Activated CD8-positive, alpha-beta memory T cell treated with anti-CD3 and anti-CD28 coated beads, Interleukin-2, amount 50 U/mL, for 24 hours (primary cell): ENCODE measurements around the gene SLC25A11.
A peak's percentile ranks its signal among the peaks of the same experiment; 100 is the strongest.

ENCODE experiments used
- DNase-seq: peaks from one replicate; pipeline ENCODE4 v3.0.0-alpha.2; 2020; ENCODE audit errors: extremely low read depth

Gene SLC25A11

GRCh38 chr17:4966844-4967538, 27.1 kb upstream of the SLC25A11 start:
- DNase-seq: peak; percentile 93

GRCh38 chr17:4965311-4965986, 25.6 kb upstream of the SLC25A11 start:
- DNase-seq: no peak

DNA sequence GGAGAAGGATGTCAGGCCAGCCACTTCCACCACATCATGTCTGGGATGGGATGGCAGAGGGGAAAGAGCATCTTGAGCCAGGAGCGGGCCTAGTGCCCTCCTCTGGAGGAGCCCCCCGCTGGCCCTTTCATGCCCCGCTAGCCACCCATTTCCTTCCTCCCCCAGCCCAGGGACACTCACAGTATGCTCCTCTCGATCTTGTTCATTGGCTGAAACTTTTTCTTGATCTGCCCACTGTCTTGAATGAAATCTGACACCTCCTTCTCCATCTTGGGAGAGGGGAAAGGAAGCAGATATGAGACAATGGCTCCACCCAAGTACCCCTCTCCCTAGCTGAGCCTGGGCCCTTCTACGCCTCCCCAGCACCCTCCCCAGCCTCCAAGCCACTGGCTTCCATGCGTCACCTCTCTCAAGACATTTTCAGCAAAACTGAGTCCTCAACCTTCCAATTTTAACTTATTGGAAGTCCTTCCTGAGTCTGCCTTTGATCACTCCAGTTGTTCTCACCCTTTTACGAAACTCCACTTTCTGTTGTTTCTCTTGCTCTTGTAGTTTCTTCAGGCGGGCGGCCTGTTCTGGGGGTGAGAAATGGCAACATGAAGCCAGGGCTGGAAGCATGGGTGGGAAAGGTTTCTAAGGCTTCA, 20.6 kb upstream of the SLC25A11 start:
- DNase-seq: no peak

DNA sequence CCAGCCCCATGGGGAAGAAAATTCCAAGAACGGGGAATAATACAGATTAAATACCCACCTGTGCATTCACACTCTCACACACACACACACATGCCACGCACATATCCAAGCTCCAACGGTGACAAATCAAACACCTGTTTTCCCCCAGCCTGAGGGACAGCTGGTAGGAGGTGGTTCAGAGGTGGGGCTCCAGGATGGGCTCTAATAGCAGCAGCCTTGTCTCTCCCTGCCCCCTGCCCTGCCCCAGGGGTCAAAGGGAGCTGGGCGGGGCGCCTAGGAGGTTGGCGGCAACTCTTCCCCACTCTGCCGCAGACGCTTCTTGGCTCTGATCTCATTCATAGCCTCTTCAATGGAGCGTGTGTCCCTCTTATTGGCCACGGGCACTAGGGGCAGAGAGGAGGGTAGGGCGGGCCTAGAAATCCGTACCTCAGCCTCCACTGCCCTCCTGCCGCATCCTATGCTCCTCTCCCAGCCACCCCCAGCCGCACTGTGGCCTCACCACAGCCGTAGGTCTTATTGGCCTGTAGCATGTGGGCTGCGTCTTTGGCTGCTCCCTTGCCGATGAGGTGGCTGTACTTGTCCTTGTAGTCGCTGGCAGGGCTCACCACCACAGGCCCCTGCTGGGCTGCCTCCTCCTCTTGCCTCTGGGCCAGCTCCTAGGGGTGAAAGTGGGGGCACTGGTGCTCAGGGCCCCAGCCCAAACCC, 19.6 kb upstream of the SLC25A11 start:
- no peak for DNase-seq

DNA sequence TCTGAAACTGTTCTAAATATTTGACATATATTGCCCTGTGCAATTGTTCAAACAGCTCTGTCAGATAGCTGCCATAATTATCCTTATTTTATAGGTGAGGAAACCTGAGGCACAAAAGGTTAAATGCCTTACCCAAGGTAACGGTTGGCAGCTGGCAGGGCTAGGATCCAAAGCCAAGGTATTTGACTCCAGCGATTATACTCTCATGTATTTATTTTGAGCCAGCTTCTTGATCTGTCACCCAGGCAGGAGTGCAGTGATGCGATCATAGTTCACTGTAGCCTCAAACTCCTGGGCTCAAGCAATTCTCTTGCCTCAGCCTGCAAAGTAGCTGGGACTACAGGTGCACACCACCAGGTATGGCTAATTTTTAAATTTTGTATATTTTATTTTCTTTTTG, 18.3 kb upstream of the SLC25A11 start:
- no peak for DNase-seq

GRCh38 chr17:4956493-4957061, 16.7 kb upstream of the SLC25A11 start:
- no peak for DNase-seq

DNA sequence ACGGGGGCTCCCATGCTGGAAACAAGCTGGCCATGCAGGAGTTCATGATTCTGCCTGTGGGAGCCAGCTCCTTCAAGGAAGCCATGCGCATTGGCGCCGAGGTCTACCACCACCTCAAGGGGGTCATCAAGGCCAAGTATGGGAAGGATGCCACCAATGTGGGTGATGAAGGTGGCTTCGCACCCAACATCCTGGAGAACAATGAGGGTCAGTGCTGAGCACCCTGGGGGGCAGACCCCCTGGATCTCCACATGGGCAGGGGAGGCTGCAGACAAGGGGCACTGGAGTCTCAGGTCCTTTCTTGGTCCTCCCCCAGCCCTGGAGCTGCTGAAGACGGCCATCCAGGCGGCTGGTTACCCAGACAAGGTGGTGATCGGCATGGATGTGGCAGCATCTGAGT, 15.2 kb upstream of the SLC25A11 start:
- no peak for DNase-seq

DNA sequence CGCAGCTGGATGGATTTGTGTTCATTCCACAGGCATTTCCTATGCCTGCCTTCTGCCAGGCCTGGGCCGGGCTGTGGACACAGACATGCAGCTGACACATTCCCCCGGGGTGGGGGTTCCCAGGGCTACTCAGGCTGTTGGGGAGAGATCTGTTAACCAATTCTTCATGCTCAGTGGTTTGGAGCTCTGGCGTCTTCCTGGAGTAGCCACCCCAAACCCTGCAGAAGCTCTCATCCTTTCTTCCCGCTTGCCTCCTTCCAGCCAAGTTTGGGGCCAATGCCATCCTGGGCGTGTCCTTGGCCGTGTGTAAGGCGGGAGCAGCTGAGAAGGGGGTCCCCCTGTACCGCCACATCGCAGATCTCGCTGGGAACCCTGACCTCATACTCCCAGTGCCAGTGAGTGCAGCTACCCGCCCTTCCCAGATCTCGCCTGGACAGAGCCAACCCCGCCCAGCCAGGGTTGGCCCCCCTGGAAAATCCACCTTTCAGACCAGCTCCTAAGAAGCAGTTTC, 13.7 kb upstream of the SLC25A11 start:
- DNase-seq: no peak

DNA sequence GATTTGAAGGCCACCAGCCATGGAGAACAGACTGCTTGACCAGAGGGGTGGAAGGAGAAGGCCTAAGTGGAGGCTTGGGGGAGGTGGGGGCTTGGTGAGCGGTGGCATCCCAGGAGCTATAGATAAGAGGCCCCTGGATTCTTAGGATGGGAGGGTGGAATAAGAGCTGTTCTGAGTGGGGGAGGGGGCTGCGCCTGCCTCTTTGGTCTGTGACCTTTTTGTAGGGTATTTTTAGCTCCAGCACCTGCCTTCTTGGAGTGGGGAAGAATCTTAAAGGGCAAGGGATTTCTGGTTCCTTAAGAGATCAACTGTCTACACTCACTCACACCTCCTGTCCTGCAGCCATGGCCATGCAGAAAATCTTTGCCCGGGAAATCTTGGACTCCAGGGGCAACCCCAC, 11.6 kb upstream of the SLC25A11 start:
- no peak for DNase-seq

DNA sequence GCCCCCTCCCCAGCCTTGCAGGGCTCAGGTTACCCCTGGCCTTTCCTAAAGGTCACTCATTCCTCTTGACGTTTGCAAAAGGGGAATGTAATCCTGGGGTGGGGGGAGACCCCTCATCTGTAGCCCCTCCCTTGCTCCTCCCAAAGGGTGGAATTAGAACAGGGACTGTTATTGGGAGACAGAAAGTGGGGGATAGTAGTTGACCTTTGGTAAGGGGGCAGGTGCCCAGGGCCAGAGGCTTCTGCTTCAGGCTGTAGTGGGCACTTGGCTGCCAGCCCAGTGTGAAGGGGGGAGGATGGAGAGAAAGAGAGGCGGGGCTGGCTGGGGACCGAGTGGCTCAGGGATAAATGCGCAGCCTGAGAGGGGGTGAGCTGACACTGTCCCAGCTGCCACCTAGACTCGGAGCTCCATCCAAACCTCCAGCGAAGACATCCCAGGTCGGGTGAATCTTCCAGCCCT, 10.9 kb upstream of the SLC25A11 start, which contains the start of gene ENO3:
ENO3 (plus strand) TSS at position 374 of the 459 bp plus-strand sequence. CDS start 711 bp downstream, outside the sequence.
- no peak for DNase-seq

DNA sequence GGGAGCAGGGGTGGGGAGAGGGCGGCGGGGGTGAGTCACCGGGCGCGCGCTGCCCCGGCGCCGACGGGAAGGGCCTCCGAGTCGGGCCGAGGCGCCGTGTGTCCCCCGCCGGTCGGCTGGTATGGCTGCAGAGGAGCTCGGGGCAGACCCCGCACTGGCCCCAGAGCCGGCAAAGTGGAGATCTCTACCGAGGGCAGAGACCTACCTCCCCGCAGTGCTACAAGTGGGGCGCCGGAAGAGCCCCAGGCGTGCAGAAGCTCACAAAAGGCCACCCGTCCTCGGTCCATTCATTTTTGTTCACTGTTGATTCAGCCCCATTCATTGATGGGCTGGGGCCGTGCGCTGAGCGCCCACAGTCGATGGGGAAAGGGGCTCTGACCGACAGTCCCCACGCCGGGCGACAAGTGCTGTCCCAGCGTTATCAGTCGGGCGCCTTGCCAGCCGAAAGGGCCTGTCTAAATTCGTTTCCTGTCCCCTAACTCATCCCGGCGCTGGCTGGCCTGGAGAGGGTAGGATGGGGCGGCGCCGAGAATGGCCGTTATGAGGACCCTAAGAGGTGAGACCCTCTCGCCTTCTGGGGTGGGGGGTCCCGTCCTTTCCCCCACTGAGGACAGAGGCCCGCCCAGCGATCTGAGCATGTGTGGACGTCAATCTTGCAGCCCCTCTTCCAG, 10.4 kb upstream of the SLC25A11 start:
- DNase-seq: no peak

GRCh38 chr17:4949321-4950074, 9.7 kb upstream of the SLC25A11 start:
- DNase-seq: peak; percentile 49

DNA sequence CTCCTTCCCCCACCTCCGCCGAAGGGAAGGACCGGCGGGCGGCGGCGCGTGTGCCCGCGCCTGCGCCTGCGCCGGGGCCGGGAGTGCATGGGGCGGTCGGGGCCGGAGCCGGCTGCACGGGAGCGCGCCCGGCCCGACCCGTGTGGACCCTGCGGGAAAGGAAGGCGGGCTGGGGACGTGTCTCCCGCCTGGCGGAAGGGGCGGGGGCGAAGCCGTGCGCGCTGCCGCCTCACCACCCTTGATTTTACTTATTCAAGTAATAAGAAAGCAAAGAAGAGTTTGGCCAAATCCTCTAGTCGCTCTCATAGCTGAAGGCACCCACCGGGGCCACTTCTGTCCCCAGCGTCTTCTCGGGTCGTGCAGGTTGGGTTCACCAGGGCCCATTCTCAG, 9.1 kb upstream of the SLC25A11 start:
- no peak for DNase-seq

GRCh38 chr17:4948166-4948930, 8.5 kb upstream of the SLC25A11 start, which contains the start of gene PFN1:
PFN1 (minus strand) TSS chr17:4948530; CDS start chr17:4948394, 136 bp downstream.
- peak; percentile 86 for DNase-seq

GRCh38 chr17:4947411-4948165, 7.7 kb upstream of the SLC25A11 start:
- DNase-seq: no peak

GRCh38 chr17:4947010-4947410, 7.2 kb upstream of the SLC25A11 start:
- DNase-seq: no peak

GRCh38 chr17:4946312-4946976, 6.6 kb upstream of the SLC25A11 start:
- no peak for DNase-seq

- DNase-seq: no peak
Observed at GRCh38 chr17:4945944-4946280, 6.1 kb upstream of the SLC25A11 start.
